GM19397 (cell line): ENCODE data around the gene LSR.

Experiments used
- ATAC-seq: cut with Tn5 transposase; IDR thresholded peaks from one replicate; pipeline ENCODE4 v1.9.1; 2021; ENCODE audit warnings: mild to moderate bottlenecking, moderate library complexity; ENCODE audit not compliant: unreplicated experiment

The LSR gene, protein sequence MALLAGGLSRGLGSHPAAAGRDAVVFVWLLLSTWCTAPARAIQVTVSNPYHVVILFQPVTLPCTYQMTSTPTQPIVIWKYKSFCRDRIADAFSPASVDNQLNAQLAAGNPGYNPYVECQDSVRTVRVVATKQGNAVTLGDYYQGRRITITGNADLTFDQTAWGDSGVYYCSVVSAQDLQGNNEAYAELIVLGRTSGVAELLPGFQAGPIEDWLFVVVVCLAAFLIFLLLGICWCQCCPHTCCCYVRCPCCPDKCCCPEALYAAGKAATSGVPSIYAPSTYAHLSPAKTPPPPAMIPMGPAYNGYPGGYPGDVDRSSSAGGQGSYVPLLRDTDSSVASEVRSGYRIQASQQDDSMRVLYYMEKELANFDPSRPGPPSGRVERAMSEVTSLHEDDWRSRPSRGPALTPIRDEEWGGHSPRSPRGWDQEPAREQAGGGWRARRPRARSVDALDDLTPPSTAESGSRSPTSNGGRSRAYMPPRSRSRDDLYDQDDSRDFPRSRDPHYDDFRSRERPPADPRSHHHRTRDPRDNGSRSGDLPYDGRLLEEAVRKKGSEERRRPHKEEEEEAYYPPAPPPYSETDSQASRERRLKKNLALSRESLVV

GRCh38 chr19:35248310-35249145, at the start of gene LSR:
Gene LSR (plus strand): TSS chr19:35249002. CDS start chr19:35249023, 21 bp downstream.
- ATAC-seq: peak; percentile 83

DNA sequence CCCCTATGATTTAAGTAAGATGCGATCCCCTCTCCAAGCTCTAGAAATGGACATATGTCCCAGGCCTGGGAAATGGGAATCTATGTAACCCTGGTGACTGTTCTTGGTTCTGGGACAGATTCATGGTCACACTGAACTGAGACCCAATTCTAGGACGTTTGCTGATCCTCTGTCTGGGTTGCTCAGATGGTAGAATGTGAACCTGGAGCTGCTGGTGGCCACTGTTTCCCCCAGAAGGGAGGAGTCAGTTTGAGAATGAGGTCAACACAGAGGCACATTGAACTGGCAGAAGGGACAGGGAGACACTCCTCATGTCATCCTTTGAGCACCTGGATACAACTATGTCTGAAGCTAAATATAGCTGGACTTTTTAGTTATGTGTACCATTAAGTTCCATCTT, 49.3 kb upstream of the LSR start:
- ATAC-seq: no peak

- no peak for ATAC-seq
These were observed 45.8 kb upstream of the LSR start for GRCh38 chr19:35202722-35203688.

DNA sequence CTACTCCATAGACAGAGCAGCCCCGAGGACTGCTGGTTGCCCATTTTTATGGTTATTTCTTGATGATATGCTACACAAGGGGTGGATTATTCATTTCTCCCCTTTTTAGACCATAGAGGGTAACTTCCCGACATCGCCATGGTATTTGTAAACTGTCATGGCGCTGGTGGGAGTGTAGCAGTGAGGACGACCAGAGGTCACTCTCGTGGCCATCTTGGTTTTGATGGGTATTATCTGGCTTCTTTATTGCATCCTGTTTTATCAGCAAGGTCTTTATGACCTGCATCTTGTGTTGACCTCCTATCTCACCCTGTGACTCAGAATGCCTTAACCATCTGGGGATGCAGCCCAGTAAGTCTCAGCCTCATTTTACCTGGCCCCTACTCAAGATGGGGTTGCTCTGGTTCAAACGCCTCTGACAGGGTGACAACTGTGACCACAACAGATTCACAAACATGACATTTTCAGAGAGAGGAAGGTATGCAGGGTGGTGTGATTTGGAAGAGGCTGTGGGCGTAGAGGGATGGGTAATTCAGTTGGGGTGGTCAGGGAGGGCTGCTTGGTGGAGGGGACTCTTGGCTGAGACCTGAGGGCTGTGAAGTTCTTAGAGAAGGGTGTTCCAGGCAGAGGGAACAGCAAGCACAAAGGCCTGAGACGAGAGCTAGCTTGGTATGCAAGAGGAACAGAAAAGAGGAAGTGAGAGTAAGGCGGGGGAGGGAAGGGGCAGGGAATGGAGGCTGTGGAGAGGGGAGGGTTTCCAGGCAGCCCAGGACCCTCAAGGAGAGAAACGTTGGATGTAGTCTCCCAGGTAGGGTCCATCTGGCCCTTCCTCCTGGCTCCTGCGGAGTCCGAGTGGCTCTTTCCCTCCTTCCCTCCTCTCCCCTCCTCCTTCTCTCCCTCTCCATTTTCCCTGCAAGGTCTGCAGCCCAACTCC, 43.7 kb upstream of the LSR start:
- peak; percentile 78 for ATAC-seq

DNA sequence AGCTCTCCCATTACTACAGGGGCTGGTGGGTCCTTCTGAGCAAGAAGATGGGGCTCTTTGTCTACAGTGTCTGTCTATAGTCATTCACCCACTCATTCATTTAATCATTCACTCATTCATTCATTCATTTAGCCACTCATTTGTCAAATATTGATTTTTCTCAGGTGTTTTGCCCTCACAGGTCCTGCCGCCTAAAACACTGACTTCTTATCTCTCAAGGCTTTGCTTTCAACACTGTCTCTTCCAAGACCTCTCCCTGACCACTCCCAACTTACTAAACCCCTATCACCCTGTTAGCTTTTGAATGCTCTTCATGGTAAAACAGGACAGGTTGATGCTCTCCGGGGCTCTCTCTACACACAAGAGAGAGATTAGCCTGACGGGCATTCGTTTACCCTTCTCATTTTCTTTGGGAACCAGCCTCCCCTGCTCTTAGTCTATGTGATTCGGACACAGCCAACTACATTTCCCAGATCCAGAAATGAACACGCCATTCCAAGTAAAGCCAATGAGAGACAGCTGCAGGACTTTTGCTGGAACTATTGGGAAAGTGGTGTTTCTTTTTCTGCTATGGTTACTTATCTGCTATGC, 43.0 kb upstream of the LSR start:
- peak; percentile 14 for ATAC-seq

DNA sequence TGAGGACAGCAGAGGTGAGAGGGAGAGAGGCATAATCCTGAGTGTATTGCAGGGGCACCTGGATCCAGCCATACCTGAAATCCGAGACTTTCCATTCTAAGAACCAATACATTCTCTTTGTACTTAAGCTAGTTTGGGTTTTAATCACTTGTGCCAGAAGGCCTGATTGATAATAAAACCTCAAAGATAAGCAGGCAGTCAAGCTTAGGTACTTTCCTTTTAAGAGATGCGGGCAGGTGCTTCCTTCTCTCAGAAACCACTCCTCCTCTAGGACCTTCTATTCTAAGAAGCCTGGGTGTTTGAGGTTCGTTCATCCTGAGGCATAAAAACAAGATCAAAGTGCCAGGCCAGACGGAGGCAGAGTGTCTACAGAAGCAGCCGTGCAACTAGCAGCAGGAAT, 42.4 kb upstream of the LSR start:
- ATAC-seq: no peak

DNA sequence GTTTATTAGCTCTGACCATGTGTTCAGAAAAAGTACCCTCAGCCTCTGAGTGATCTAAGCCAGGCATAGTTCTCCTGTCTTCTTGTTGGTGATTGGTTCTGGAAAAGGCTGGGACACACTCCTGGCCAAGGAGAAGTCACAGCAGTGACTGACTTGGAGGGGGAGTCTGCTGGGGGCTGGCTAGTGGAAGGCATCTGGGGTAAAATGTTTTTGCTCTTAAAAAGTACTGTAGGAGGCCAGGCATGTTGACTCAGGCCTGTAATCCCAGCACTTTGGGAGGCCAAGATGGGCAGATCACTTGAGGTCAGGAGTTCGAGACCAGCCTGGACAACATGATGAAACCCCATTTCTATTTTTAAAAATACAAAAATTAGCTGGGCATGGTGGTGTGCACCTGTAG, 41.9 kb upstream of the LSR start:
- no peak for ATAC-seq

GRCh38 chr19:35207391-35207871, 41.4 kb upstream of the LSR start:
- no peak for ATAC-seq

GRCh38 chr19:35208121-35208520, 40.7 kb upstream of the LSR start:
- no peak for ATAC-seq

- no peak for ATAC-seq
These were observed 39.2 kb upstream of the LSR start for GRCh38 chr19:35209646-35210045.

- no peak for ATAC-seq
These were observed 37.1 kb upstream of the LSR start for GRCh38 chr19:35211545-35212230.

GRCh38 chr19:35212241-35212640, 36.6 kb upstream of the LSR start:
- ATAC-seq: no peak

DNA sequence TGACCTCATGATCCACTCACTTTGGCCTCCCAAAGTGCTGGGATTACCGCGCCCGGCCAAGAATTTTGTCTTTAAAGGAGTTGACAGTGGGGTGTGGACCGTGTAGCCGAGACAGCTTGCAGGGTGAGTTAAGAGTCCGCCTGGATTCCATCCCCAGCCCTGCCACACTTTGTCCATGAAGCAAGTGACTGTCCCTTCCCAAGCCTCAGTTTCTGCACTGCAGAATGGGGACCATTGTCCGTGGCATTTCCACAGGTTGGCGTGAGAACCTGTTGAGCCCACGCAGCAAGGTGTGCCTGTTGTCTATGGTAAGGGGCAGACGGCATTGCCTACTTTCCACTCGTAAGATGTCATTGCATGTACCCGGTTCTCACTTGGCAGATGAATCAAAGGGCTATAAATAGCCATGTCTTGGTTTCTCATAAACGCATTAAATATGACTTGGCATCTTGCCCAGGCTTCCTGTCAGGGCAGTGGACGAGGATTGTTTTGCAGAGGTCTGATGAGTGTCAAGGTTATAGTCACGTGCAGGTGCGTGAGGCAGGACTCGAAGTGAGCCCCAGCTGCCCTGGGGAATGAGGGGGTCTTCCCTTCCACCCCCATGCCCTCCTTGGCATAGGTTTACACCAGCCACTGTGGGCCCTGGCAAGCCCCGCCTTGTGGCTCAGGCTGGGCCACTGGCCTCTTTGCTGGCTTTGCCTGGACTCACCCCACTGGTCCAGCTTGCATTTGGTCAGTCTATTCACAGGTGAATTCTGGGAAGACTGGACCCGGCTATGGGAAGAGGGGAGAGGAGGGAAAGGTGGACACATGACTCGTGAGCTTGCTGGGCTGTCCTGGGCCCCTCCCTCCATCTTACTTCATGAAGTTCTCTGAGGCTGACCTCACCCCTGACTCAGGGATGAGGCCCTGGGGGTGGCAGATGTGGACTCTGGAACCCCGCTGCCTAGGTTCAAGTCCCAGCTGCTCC, 34.9 kb upstream of the LSR start:
- ATAC-seq: peak; percentile 59

DNA sequence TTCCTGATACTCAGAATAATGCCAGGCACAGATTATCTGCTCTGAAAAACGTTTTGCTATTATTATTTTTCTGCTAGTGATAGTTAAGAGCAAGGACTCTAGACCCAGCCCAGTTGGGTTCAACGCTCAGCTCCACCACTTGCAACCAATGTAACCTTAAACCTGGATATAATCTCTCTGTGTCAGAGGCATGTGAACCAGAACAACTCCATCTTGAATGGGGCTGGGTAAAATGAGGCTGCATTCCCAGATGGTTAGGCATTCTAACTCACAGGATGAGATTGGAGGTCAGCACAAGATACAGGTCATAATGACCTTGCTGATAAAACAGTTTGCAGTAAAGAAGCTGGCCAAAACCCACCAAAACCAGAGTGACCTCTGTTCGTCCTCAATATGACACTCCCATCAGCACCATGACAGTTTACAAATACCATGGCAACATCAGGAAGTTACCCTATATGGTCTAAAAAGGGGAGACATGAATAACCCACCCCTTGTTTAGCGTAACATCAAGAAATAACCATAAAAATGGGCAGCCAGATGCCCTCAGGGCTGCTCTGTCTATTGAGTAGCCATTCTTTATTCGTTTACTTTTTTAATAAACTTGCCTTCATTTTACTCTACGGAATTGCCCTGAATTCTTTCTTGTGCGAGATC, 33.9 kb upstream of the LSR start:
- ATAC-seq: no peak

GRCh38 chr19:35216016-35216832, 32.6 kb upstream of the LSR start:
- no peak for ATAC-seq
